ENCODE results near the gene LYSMD1.
A peak's percentile ranks its signal among the peaks of the same experiment; 100 is the strongest.
"Not testable (repeated sequence)": the region's sequence is repeated elsewhere in the genome, so short reads cannot be mapped to it uniquely, and the experiment has no call there.

Gene LYSMD1

DNA sequence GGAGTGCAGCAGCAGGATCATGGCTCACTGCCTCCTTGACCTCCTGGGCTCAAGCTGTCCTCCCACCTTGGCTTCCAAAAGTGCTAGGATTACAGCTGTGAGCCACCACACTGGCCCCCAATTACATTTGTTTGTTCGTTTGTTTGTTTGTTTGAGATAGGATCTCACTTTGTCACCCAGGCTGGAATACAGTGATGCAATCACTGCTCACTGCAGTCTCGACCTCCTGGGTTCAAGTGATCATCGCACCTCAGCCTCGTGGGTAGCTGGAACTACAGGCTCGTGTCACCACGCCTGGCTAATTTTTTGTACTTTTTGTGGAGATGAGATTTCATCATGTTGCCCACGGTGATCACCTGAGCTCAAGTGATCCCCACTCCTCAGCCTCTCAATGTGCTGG lies 26.3 kb upstream of the LYSMD1 start:
- Histone ChIP-seq H2BK5ac (ENCODE audit: low read length) (no peak overlapping the region), H2AK5ac (ENCODE audit: low read depth, low read length) (no peak overlapping the region), H4K91ac (ENCODE audit: low read depth, low read length, poor library complexity) (no peak overlapping the region), H2AFZ (ENCODE audit: low read length) (no peak overlapping the region), H3K4ac (ENCODE audit: low read length) (no peak overlapping the region), H3K14ac (ENCODE audit: low read length) (no peak overlapping the region), H3K36me3 (replicated peaks in 1 of 2; ENCODE audit: control insufficient read depth in 2 of 2, insufficient read depth in 2 of 2, low read length in 2 of 2) (peaks cover 0 to 4% of the 10 kb centered on the region in 2 donors), H3K79me1 (ENCODE audit: low read depth, low read length) (no peaks in the 10 kb centered on the region), H2BK120ac (ENCODE audit: low read depth, low read length) (no peak overlapping the region), H3K4me2 (ENCODE audit: insufficient read depth, low read length, poor library complexity, severe bottlenecking) (no peak overlapping the region), H2BK12ac (ENCODE audit: low read length) (no peak overlapping the region), H3K9me3 (replicated peaks in 1 of 2; ENCODE audit: control insufficient read depth in 2 of 2, insufficient read depth in 1 of 2, low read depth in 1 of 2, low read length in 2 of 2) (no peaks in the 10 kb centered on the region), H3K27ac (replicated peaks; ENCODE audit: low read length) (no peak overlapping the region), H2BK15ac (ENCODE audit: low read length) (no peak overlapping the region), H3K4me1 (ENCODE audit: control insufficient read depth in 2 of 2, insufficient read depth in 1 of 2, low read depth in 1 of 2, low read length in 2 of 2) (peaks cover 0 to 5% of the 10 kb centered on the region in 2 donors), H3K9ac (ENCODE audit: low read depth, low read length, poor library complexity) (no peak overlapping the region), H3K4me3 (ENCODE audit: low read length in 2 of 2) (no peak overlapping the region), H3K18ac (ENCODE audit: low read length) (no peak overlapping the region), H3K27me3 (ENCODE audit: control insufficient read depth in 3 of 3, insufficient read depth in 3 of 3, low read depth in 1 of 3, low read length in 3 of 3) (no peaks in the 10 kb centered on the region), H3K23ac (ENCODE audit: low read depth, low read length, poor library complexity) (no peak overlapping the region), H4K8ac (ENCODE audit: low read depth, low read length) (no peak overlapping the region)
- no peak for DNase-seq (ENCODE audit: low spot score)
- WGBS, 2 donors (ENCODE audit: extremely low coverage in 2 of 2, insufficient read length in 2 of 2, insufficient replicate concordance in 1 of 2), result no CpG with 5 or more reads among the region's 7 CpGs

DNA sequence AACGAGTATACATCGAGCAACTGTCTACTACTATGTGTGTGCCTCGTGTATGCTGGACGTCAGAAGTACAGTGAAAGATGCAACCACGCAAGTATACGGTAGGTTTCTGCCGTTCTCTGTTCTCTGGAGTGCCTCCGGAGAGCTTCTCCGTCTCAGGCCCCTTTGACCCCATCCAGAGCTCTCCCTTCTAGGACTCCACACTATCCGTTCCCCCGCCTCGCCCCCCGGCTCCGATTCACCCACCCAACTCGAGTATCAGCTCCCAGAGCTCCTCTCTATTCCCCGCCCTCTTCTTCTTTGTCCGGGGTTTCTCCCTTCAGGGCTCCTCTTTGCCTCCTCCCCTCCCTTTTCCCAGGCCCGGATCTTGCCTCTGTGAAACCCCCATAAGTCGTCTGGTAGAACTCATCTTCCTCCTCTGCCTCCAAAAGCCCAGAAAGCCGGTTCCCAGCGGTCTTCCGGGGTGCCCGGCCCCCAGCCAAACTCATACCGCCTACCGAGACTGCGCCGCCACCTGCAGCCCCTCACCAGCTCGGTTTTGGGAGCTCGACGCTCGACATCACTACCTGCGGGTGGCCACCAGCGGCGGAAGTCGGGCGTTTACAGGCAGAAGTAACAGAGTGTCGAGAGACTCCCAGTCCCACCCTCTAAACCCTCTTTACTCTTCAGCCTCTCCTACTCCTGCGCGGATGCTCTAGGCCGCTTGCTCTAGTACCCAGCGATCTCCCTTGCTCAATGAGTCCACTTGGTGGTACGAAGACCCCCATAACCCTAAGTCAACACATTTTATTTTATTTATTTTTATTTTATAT lies 24.1 kb upstream of the LYSMD1 start, which contains the start of gene VPS72:
Gene VPS72 (minus strand): TSS at position 561 of the 809 bp plus-strand sequence. CDS start 76 bp downstream, at position 485.
- no peaks in the 10 kb centered on the region for H3K9me3 ChIP-seq (replicated peaks in 1 of 2; ENCODE audit: control insufficient read depth in 2 of 2, insufficient read depth in 1 of 2, low read depth in 1 of 2, low read length in 2 of 2)
- H3K4me3 ChIP-seq (ENCODE audit: low read length in 2 of 2), result peak within 1 kb of the TSS; percentile 77 to 93
- peak within 1 kb of the TSS; percentile 81 for H3K27ac ChIP-seq (replicated peaks; ENCODE audit: low read length)
- H4K91ac ChIP-seq (ENCODE audit: low read depth, low read length, poor library complexity), result no peak within 1 kb of the TSS
- H4K8ac ChIP-seq (ENCODE audit: low read depth, low read length), result no peak within 1 kb of the TSS
- no peak within 1 kb of the TSS for H3K14ac ChIP-seq (ENCODE audit: low read length)
- H3K9ac ChIP-seq (ENCODE audit: low read depth, low read length, poor library complexity), result peak within 1 kb of the TSS; percentile 85
- peak within 1 kb of the TSS; percentile 37 for H3K23ac ChIP-seq (ENCODE audit: low read depth, low read length, poor library complexity)
- no peak within 1 kb of the TSS for H2AK5ac ChIP-seq (ENCODE audit: low read depth, low read length)
- WGBS, 2 donors (ENCODE audit: extremely low coverage in 2 of 2, insufficient read length in 2 of 2, insufficient replicate concordance in 1 of 2), result no CpG with 5 or more reads among the region's 42 CpGs
- H2BK5ac ChIP-seq (ENCODE audit: low read length), result no peak within 1 kb of the TSS
- no peak within 1 kb of the TSS for H3K4ac ChIP-seq (ENCODE audit: low read length)
- peaks cover 0 to 5% of the 10 kb centered on the region in 2 donors for H3K4me1 ChIP-seq (ENCODE audit: control insufficient read depth in 2 of 2, insufficient read depth in 1 of 2, low read depth in 1 of 2, low read length in 2 of 2)
- peak within 1 kb of the TSS; percentile 94 for H2AFZ ChIP-seq (ENCODE audit: low read length)
- no peaks in the 10 kb centered on the region for H3K79me1 ChIP-seq (ENCODE audit: low read depth, low read length)
- peak within 1 kb of the TSS; percentile 41 for H3K4me2 ChIP-seq (ENCODE audit: insufficient read depth, low read length, poor library complexity, severe bottlenecking)
- H2BK12ac ChIP-seq (ENCODE audit: low read length), result no peak within 1 kb of the TSS
- no peaks in the 10 kb centered on the region for H3K27me3 ChIP-seq (ENCODE audit: control insufficient read depth in 3 of 3, insufficient read depth in 3 of 3, low read depth in 1 of 3, low read length in 3 of 3)
- H2BK120ac ChIP-seq (ENCODE audit: low read depth, low read length), result no peak within 1 kb of the TSS
- H2BK15ac ChIP-seq (ENCODE audit: low read length), result no peak within 1 kb of the TSS
- peak within 1 kb of the TSS; percentile 94 for H3K18ac ChIP-seq (ENCODE audit: low read length)
- peak; percentile 76 for DNase-seq (ENCODE audit: low spot score)
- peaks cover 7 to 24% of the 10 kb centered on the region in 2 donors for H3K36me3 ChIP-seq (replicated peaks in 1 of 2; ENCODE audit: control insufficient read depth in 2 of 2, insufficient read depth in 2 of 2, low read length in 2 of 2)

DNA sequence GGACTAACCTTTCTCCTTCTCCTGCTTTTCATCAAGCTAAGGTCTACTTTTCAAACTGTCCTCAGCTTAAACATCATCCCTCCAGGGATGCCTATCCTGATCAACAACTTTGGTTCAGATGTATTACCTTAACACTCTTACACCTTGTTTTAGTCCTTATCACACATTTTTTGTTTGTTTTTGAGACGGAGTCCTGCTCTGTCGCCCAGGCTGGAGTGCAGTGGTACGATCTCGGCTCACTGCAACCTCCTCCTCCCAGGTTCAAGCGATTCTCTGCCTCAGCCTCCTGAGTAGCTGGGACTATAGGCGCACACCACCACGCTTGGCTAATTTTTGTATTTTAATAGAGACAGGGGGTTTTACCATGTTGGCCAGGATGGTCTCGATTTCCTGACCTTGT lies 23.0 kb upstream of the LYSMD1 start:
- H3K18ac ChIP-seq (ENCODE audit: low read length); H3K27me3 ChIP-seq (ENCODE audit: control insufficient read depth in 3 of 3, insufficient read depth in 3 of 3, low read depth in 1 of 3, low read length in 3 of 3); H3K79me1 ChIP-seq (ENCODE audit: low read depth, low read length); H2AK5ac ChIP-seq (ENCODE audit: low read depth, low read length); H2BK15ac ChIP-seq (ENCODE audit: low read length); H4K8ac ChIP-seq (ENCODE audit: low read depth, low read length); H4K91ac ChIP-seq (ENCODE audit: low read depth, low read length, poor library complexity); H2BK120ac ChIP-seq (ENCODE audit: low read depth, low read length); H2BK12ac ChIP-seq (ENCODE audit: low read length); H3K23ac ChIP-seq (ENCODE audit: low read depth, low read length, poor library complexity); H3K27ac ChIP-seq (replicated peaks; ENCODE audit: low read length); H3K4me1 ChIP-seq (ENCODE audit: control insufficient read depth in 2 of 2, insufficient read depth in 1 of 2, low read depth in 1 of 2, low read length in 2 of 2); DNase-seq (ENCODE audit: low spot score); H3K9me3 ChIP-seq (replicated peaks in 1 of 2; ENCODE audit: control insufficient read depth in 2 of 2, insufficient read depth in 1 of 2, low read depth in 1 of 2, low read length in 2 of 2); H2BK5ac ChIP-seq (ENCODE audit: low read length); H3K4ac ChIP-seq (ENCODE audit: low read length); H3K9ac ChIP-seq (ENCODE audit: low read depth, low read length, poor library complexity); H2AFZ ChIP-seq (ENCODE audit: low read length); H3K14ac ChIP-seq (ENCODE audit: low read length): not testable (repeated sequence)
- peaks cover 12 to 35% of the 10 kb centered on the region in 2 donors for H3K36me3 ChIP-seq (replicated peaks in 1 of 2; ENCODE audit: control insufficient read depth in 2 of 2, insufficient read depth in 2 of 2, low read length in 2 of 2)
- peak overlapping the region; percentile 41 for H3K4me2 ChIP-seq (ENCODE audit: insufficient read depth, low read length, poor library complexity, severe bottlenecking)
- peak overlapping the region in 1 of 2 donors; percentile 77 for H3K4me3 ChIP-seq (ENCODE audit: low read length in 2 of 2)
- WGBS, 2 donors (ENCODE audit: extremely low coverage in 2 of 2, insufficient read length in 2 of 2, insufficient replicate concordance in 1 of 2), result no CpG with 5 or more reads among the region's 8 CpGs

DNA sequence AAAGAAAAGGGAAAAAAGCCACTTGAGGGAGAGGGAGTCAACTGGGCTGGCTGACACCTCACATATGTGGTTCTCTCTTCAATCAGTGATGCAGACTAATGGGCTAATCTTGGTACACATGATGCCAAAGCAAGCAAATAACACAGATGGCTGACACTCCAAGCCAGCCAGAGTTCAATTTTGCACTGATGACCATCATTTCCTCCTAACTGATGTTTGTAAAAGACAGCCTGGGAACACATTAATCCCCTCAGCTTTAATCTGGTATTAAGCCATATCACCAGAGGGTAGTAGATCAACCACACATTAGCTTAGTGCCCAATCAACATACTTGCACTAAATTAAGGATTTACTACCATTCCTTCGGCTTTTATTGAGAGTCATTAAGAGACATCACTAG lies 21.5 kb upstream of the LYSMD1 start:
- no CpG with 5 or more reads among the region's 1 CpG for WGBS, 2 donors (ENCODE audit: extremely low coverage in 2 of 2, insufficient read length in 2 of 2, insufficient replicate concordance in 1 of 2)
- no peak overlapping the region for H2BK120ac ChIP-seq (ENCODE audit: low read depth, low read length)
- no peak overlapping the region for H3K14ac ChIP-seq (ENCODE audit: low read length)
- no peak overlapping the region for H4K8ac ChIP-seq (ENCODE audit: low read depth, low read length)
- no peak overlapping the region for H3K23ac ChIP-seq (ENCODE audit: low read depth, low read length, poor library complexity)
- H2AFZ ChIP-seq (ENCODE audit: low read length), result no peak overlapping the region
- H3K9me3 ChIP-seq (replicated peaks in 1 of 2; ENCODE audit: control insufficient read depth in 2 of 2, insufficient read depth in 1 of 2, low read depth in 1 of 2, low read length in 2 of 2), result no peaks in the 10 kb centered on the region
- no peak overlapping the region for H2BK12ac ChIP-seq (ENCODE audit: low read length)
- H3K18ac ChIP-seq (ENCODE audit: low read length), result no peak overlapping the region
- peaks cover 0 to 5% of the 10 kb centered on the region in 2 donors for H3K4me1 ChIP-seq (ENCODE audit: control insufficient read depth in 2 of 2, insufficient read depth in 1 of 2, low read depth in 1 of 2, low read length in 2 of 2)
- H3K79me1 ChIP-seq (ENCODE audit: low read depth, low read length), result no peaks in the 10 kb centered on the region
- no peak overlapping the region for H3K4ac ChIP-seq (ENCODE audit: low read length)
- no peak overlapping the region for H3K4me3 ChIP-seq (ENCODE audit: low read length in 2 of 2)
- H2BK5ac ChIP-seq (ENCODE audit: low read length), result no peak overlapping the region
- no peak for DNase-seq (ENCODE audit: low spot score)
- no peak overlapping the region for H2BK15ac ChIP-seq (ENCODE audit: low read length)
- H2AK5ac ChIP-seq (ENCODE audit: low read depth, low read length), result no peak overlapping the region
- no peaks in the 10 kb centered on the region for H3K27me3 ChIP-seq (ENCODE audit: control insufficient read depth in 3 of 3, insufficient read depth in 3 of 3, low read depth in 1 of 3, low read length in 3 of 3)
- H4K91ac ChIP-seq (ENCODE audit: low read depth, low read length, poor library complexity), result no peak overlapping the region
- peaks cover 16 to 48% of the 10 kb centered on the region in 2 donors for H3K36me3 ChIP-seq (replicated peaks in 1 of 2; ENCODE audit: control insufficient read depth in 2 of 2, insufficient read depth in 2 of 2, low read length in 2 of 2)
- no peak overlapping the region for H3K27ac ChIP-seq (replicated peaks; ENCODE audit: low read length)
- no peak overlapping the region for H3K9ac ChIP-seq (ENCODE audit: low read depth, low read length, poor library complexity)
- H3K4me2 ChIP-seq (ENCODE audit: insufficient read depth, low read length, poor library complexity, severe bottlenecking), result no peak overlapping the region

Measured in neuronal stem cell (in vitro differentiated cells).